Measurements from ENCODE around the gene PAM.

DNA sequence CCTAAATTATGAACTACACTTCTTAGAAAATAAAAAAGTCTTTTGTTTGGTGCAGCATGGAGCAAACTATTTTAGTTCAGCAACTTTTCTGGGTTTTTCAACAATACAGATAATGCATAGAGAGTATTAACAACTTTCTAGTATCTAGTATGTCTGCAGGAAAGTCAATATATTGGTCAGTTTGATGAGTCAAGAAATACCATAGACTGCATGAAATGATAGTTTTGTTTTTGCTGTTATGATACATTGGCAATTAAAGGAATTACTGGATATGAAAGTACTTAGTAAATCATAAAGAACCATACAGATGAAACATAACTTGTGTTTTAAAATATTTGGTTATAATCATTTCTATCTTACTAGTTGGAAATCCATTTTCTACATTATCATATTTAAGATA lies 191.3 kb downstream of the PAM start:
- TF ChIP-seq CTCF (IDR thresholded peaks at IDR 0.05) (no peak), POLR2A (IDR thresholded peaks at IDR 0.05) (no peak)
